ENCODE measurements around the gene BAX. TPM values are rescaled to one million over a fixed set of nuclear protein-coding genes. Genes with fewer than 3 reads are reported as not detected.

The BAX gene
- total RNA-seq, 2 donors from 2014 or later: 318 to 448 TPM

GRCh38 chr19:48968179-48968661, 13.5 kb downstream of the BAX start:
- H3K27ac Mint-ChIP-seq: peak overlapping the region; percentile 9
- no peak for DNase-seq
- H3K9me3 Mint-ChIP-seq: no peaks in the 10 kb centered on the region

GRCh38 chr19:48968813-48969218, 14.1 kb downstream of the BAX start:
- Mint-ChIP-seq H3K4me1 (ENCODE audit: low read depth) (peaks cover 46% of the 10 kb centered on the region), H3K27me3 (ENCODE audit: low read depth) (no peaks in the 10 kb centered on the region), H3K36me3 (ENCODE audit: insufficient read depth in 2 of 2) (peaks cover 9 to 19% of the 10 kb centered on the region in 2 donors), H3K9me3 (no peaks in the 10 kb centered on the region), H3K4me3 (no peak overlapping the region), H3K27ac (peak overlapping the region; percentile 59)
- ATAC-seq (replicated peaks in 1 of 2): no peak
- DNase-seq: no peak

More at GRCh38 chr19:48968179-48968661, 13.5 kb downstream of the BAX start:
- Mint-ChIP-seq H3K4me1 (ENCODE audit: low read depth) (peaks cover 52% of the 10 kb centered on the region), H3K36me3 (ENCODE audit: insufficient read depth in 2 of 2) (peaks cover 9 to 19% of the 10 kb centered on the region in 2 donors), H3K27me3 (ENCODE audit: low read depth) (no peaks in the 10 kb centered on the region), H3K4me3 (peak overlapping the region in 1 of 2 donors; percentile 28)
- no peak for ATAC-seq (replicated peaks in 1 of 2)

DNA sequence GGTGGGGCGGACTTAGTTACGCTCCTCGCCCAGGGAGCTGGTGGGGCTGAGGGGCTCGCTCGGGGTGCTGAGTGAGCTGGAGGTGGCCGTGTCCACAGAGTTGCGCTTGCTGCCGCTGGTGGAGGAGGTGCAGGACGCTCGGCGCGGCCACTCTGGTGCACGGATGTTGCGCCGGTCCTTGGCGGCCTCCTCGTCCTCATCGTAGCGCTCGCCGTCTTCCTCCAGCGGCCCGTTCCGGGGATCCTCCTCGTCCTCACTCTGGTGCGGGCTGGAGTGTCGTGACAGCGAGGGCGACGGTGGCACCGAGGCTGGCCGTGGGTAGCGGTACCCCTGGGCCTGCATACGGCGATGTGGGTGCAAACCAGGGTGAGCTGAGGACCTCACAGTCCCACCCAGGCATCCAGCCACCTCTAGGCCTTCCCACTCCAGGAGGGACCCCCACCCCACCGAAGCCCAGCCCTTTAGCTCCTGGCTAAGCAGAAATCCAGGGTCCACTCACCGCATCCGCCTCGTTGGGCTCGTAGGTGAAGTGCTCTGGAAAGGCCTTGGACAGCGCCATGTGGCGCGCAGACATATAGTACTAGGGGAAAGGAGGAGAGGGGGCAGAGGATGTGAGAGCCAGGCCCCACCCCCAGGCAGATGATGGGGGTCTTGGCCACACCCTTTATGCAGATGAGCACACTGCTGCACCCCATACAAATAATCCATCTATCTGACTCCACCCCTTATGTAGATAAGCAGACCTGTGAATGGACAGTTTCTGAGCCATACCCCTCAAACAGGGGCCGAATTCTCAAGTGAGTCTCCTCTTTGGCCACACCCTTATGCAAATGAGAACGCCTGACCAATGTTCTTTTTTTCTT, 14.8 kb downstream of the BAX start:
- Mint-ChIP-seq H3K27ac (no peak overlapping the region), H3K4me1 (ENCODE audit: low read depth) (peaks cover 40% of the 10 kb centered on the region)

GRCh38 chr19:48970139-48970766, 15.6 kb downstream of the BAX start:
- ATAC-seq (replicated peaks in 1 of 2) (no peak), DNase-seq (no peak)
- H3K4me1 Mint-ChIP-seq (ENCODE audit: low read depth): peaks cover 35% of the 10 kb centered on the region
- no peaks in the 10 kb centered on the region for H3K9me3 Mint-ChIP-seq
- peak overlapping the region; percentile 19 for H3K27ac Mint-ChIP-seq
- H3K36me3 Mint-ChIP-seq (ENCODE audit: insufficient read depth in 2 of 2): peaks cover 9 to 19% of the 10 kb centered on the region in 2 donors
- H3K4me3 Mint-ChIP-seq: no peak overlapping the region
- no peaks in the 10 kb centered on the region for H3K27me3 Mint-ChIP-seq (ENCODE audit: low read depth)

More for the DNA sequence above, 14.8 kb downstream of the BAX start:
- H3K4me3 Mint-ChIP-seq: no peak overlapping the region
- H3K9me3 Mint-ChIP-seq: no peaks in the 10 kb centered on the region
- DNase-seq (peak in 1 of 2 donors; percentile 16), ATAC-seq (replicated peaks in 1 of 2) (peak; percentile 3)
- peaks cover 9 to 19% of the 10 kb centered on the region in 2 donors for H3K36me3 Mint-ChIP-seq (ENCODE audit: insufficient read depth in 2 of 2)
- H3K27me3 Mint-ChIP-seq (ENCODE audit: low read depth): no peaks in the 10 kb centered on the region

- H3K4me3 Mint-ChIP-seq: peak overlapping the region in 1 of 2 donors; percentile 29
- ATAC-seq (replicated peaks in 1 of 2) (peak; percentile 48 to 51), DNase-seq (peak; percentile 85 to 87)
- no peaks in the 10 kb centered on the region for H3K27me3 Mint-ChIP-seq (ENCODE audit: low read depth)
- peaks cover 9 to 13% of the 10 kb centered on the region in 2 donors for H3K36me3 Mint-ChIP-seq (ENCODE audit: insufficient read depth in 2 of 2)
- no peak overlapping the region for H3K27ac Mint-ChIP-seq
- peaks cover 33% of the 10 kb centered on the region for H3K4me1 Mint-ChIP-seq (ENCODE audit: low read depth)
- no peaks in the 10 kb centered on the region for H3K9me3 Mint-ChIP-seq
These were observed 16.3 kb downstream of the BAX start for GRCh38 chr19:48970923-48971395.

DNA sequence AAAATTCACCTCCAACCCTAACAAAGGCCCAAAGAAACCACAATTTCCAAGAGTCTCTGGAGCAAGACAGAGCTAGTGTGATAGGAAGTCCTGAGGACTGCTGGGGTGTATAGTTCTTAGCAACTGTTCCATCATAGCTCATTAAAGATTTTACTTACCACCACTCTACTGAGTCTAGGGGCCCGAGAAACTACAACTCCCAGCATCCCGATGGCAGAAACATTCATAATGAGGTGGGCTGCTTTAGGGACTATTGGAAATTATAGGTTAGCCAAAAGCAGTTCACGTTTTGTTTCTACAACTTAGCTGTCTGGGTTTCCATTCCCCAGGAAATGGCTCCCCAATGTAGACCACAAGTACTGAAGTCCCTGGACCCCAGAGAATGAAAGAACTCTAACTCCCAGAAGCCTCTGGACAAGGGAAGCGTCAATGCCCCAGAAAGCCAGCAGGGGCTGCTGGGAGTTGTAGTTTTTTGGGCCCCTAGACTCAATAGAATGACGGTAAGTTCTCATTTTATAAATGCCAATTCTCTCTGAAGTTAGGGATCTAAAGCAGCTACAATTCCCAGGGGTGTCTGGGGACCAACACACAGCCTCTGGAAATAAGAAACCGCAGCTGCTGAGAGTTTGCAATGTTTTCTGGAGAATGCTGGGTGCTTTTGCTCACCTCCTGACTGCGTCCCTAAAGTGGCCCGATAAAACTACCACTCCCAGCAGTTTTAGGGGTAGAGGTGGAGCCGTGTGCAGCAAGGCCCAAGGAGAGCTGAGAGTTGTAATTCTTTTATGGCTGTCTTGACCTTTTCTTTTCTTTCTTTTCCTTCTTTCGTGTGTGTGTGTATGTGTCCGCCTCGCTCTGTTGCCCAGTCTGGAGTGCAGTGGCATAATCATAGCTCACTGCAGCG, 21.5 kb downstream of the BAX start:
- Mint-ChIP-seq H3K27ac (no peak overlapping the region), H3K4me1 (ENCODE audit: low read depth) (peaks cover 10% of the 10 kb centered on the region), H3K27me3 (ENCODE audit: low read depth) (no peaks in the 10 kb centered on the region), H3K36me3 (ENCODE audit: insufficient read depth in 2 of 2) (peaks cover 2 to 5% of the 10 kb centered on the region in 2 donors), H3K4me3 (no peak overlapping the region), H3K9me3 (no peaks in the 10 kb centered on the region)
- DNase-seq (peak in 1 of 2 donors; percentile 52), ATAC-seq (replicated peaks in 1 of 2) (peak; percentile 57 to 74)

- peaks cover 10% of the 10 kb centered on the region for H3K4me1 Mint-ChIP-seq (ENCODE audit: low read depth)
- no peak overlapping the region for H3K27ac Mint-ChIP-seq
- DNase-seq (no peak), ATAC-seq (replicated peaks in 1 of 2) (no peak)
- no peaks in the 10 kb centered on the region for H3K9me3 Mint-ChIP-seq
- H3K27me3 Mint-ChIP-seq (ENCODE audit: low read depth): no peaks in the 10 kb centered on the region
- no peak overlapping the region for H3K4me3 Mint-ChIP-seq
- peaks cover 2 to 5% of the 10 kb centered on the region in 2 donors for H3K36me3 Mint-ChIP-seq (ENCODE audit: insufficient read depth in 2 of 2)
These were observed 22.4 kb downstream of the BAX start for GRCh38 chr19:48977061-48977460.

GRCh38 chr19:48982280-48982679, 27.6 kb downstream of the BAX start:
- ATAC-seq (replicated peaks in 1 of 2): no peak
- Mint-ChIP-seq H3K36me3 (ENCODE audit: insufficient read depth in 2 of 2) (peaks cover 0 to 4% of the 10 kb centered on the region in 2 donors), H3K27ac (no peak overlapping the region), H3K9me3 (no peaks in the 10 kb centered on the region), H3K4me1 (ENCODE audit: low read depth) (peaks cover 3% of the 10 kb centered on the region), H3K27me3 (ENCODE audit: low read depth) (no peaks in the 10 kb centered on the region), H3K4me3 (no peak overlapping the region)
- no peak for DNase-seq

- Mint-ChIP-seq H3K9me3 (no peaks in the 10 kb centered on the region), H3K4me1 (ENCODE audit: low read depth) (peaks cover 15% of the 10 kb centered on the region), H3K4me3 (no peak overlapping the region), H3K27me3 (ENCODE audit: low read depth) (no peaks in the 10 kb centered on the region), H3K36me3 (ENCODE audit: insufficient read depth in 2 of 2) (peaks cover 3 to 5% of the 10 kb centered on the region in 2 donors), H3K27ac (no peak overlapping the region)
- ATAC-seq (replicated peaks in 1 of 2) (no peak), DNase-seq (no peak)
These were observed 31.0 kb downstream of the BAX start for GRCh38 chr19:48985711-48986110.

- H3K4me3 Mint-ChIP-seq: no peak overlapping the region
- H3K4me1 Mint-ChIP-seq (ENCODE audit: low read depth): peaks cover 20% of the 10 kb centered on the region
- H3K36me3 Mint-ChIP-seq (ENCODE audit: insufficient read depth in 2 of 2): peaks cover 3 to 5% of the 10 kb centered on the region in 2 donors
- H3K27me3 Mint-ChIP-seq (ENCODE audit: low read depth): no peaks in the 10 kb centered on the region
- no peak for DNase-seq
- H3K27ac Mint-ChIP-seq: no peak overlapping the region
- H3K9me3 Mint-ChIP-seq: no peaks in the 10 kb centered on the region
- no peak for ATAC-seq (replicated peaks in 1 of 2)
These were observed 31.5 kb downstream of the BAX start for GRCh38 chr19:48986211-48986610.

GRCh38 chr19:48987323-48987722, 32.6 kb downstream of the BAX start:
- H3K27me3 Mint-ChIP-seq (ENCODE audit: low read depth): no peaks in the 10 kb centered on the region
- H3K9me3 Mint-ChIP-seq: no peaks in the 10 kb centered on the region
- ATAC-seq (replicated peaks in 1 of 2) (no peak), DNase-seq (no peak)
- H3K4me3 Mint-ChIP-seq: no peak overlapping the region
- H3K27ac Mint-ChIP-seq: no peak overlapping the region
- H3K4me1 Mint-ChIP-seq (ENCODE audit: low read depth): peaks cover 27% of the 10 kb centered on the region
- H3K36me3 Mint-ChIP-seq (ENCODE audit: insufficient read depth in 2 of 2): peaks cover 3 to 5% of the 10 kb centered on the region in 2 donors

DNA sequence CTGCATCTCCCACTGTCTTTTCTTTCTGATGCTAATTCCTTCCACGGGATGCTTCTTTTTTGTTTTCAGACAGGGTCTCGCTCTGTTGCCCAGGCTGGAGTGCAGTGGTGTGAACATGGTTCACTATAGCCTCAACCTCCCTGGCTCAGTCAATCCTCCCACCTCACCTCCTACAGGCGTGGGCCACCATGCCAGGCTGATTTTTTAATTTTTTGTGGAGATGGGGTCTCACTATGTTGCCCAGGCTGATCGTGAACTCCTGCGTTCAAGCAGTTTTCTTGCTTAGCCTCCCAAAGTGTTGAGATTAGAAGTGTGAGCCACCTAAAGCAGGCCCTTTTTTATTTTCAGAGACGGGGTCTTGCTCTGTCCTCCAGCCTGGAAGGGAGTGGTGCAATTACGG, 33.6 kb downstream of the BAX start:
- H3K27ac Mint-ChIP-seq: peak overlapping the region; percentile 10
- no peaks in the 10 kb centered on the region for H3K9me3 Mint-ChIP-seq
- no peak overlapping the region for H3K4me3 Mint-ChIP-seq
- H3K4me1 Mint-ChIP-seq (ENCODE audit: low read depth): peaks cover 30% of the 10 kb centered on the region
- peaks cover 3 to 5% of the 10 kb centered on the region in 2 donors for H3K36me3 Mint-ChIP-seq (ENCODE audit: insufficient read depth in 2 of 2)
- ATAC-seq (replicated peaks in 1 of 2) (no peak), DNase-seq (no peak)
- no peaks in the 10 kb centered on the region for H3K27me3 Mint-ChIP-seq (ENCODE audit: low read depth)

Measured in activated T-cell treated with anti-CD3 and anti-CD28 coated beads, Interleukin-2, amount 50 U/mL, for 72 hours (primary cell).